SK-N-SH treated with all-trans-retinoic acid at 6 μM for 48 hours (cell line): Measurements from ENCODE around the gene CPNE2.

Experiments
- CREB5 ChIP-seq: fragments of 250-450 bp; sonication (Bioruptor Pico); IDR thresholded peaks from 2 replicates; pipeline ENCODE4 v1.5.1; 2020; ENCODE audit warnings: low read depth, mild to moderate bottlenecking, moderate library complexity
- TOX ChIP-seq: fragments of 250-450 bp; sonication (Bioruptor Pico); IDR thresholded peaks from 2 replicates; pipeline ENCODE4 v1.8.0; 2021; ENCODE audit warnings: mild to moderate bottlenecking, moderate library complexity, borderline replicate concordance
- ZNF70 ChIP-seq: fragments of 450-650 bp; formaldehyde crosslinking; IDR thresholded peaks from 2 replicates; pipeline ENCODE4 v1.5.0; 2020; ENCODE audit warnings: mild to moderate bottlenecking, moderate library complexity
- TF ChIP-seq, protein P1 (sequence below): fragments of 250-450 bp; sonication (Bioruptor Pico); IDR thresholded peaks from 2 replicates; pipeline ENCODE4 v1.5.0; 2020; ENCODE audit warnings: mild to moderate bottlenecking, moderate library complexity

DNA sequence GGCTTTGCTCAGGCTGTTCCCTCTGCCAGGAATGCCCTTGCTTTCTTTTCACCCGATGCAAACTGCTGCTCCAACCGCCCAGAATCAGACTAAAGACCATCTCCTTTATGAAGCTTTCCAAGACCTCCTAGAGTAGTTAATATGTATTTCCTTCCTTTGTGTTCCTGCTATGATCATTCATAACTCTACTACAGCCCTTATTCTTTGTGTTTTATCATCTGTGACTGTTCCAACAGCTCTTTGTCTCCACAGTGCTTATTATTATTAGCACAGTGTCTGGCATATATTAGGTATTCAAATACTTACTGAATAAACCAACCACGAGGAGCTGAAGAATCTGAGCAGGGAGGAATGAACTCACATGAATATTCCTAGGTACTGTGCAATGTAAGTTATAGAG lies 85.8 kb downstream of the CPNE2 start:
- TF ChIP-seq, protein P1, sequence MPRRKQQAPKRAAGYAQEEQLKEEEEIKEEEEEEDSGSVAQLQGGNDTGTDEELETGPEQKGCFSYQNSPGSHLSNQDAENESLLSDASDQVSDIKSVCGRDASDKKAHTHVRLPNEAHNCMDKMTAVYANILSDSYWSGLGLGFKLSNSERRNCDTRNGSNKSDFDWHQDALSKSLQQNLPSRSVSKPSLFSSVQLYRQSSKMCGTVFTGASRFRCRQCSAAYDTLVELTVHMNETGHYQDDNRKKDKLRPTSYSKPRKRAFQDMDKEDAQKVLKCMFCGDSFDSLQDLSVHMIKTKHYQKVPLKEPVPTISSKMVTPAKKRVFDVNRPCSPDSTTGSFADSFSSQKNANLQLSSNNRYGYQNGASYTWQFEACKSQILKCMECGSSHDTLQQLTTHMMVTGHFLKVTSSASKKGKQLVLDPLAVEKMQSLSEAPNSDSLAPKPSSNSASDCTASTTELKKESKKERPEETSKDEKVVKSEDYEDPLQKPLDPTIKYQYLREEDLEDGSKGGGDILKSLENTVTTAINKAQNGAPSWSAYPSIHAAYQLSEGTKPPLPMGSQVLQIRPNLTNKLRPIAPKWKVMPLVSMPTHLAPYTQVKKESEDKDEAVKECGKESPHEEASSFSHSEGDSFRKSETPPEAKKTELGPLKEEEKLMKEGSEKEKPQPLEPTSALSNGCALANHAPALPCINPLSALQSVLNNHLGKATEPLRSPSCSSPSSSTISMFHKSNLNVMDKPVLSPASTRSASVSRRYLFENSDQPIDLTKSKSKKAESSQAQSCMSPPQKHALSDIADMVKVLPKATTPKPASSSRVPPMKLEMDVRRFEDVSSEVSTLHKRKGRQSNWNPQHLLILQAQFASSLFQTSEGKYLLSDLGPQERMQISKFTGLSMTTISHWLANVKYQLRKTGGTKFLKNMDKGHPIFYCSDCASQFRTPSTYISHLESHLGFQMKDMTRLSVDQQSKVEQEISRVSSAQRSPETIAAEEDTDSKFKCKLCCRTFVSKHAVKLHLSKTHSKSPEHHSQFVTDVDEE (CRISPR knock-in tag), result no peak
- TF ChIP-seq TOX (CRISPR knock-in tag) (no peak), CREB5 (no peak), ZNF70 (CRISPR knock-in tag) (no peak)
